ENCODE measurements around the gene KIZ. TPM values are rescaled to one million over a fixed set of nuclear protein-coding genes. Genes with fewer than 3 reads are reported as not detected.

Gene KIZ
- polyA plus RNA-seq, 6 donors from 2014 or later = 17.7 to 22.7 (median 19.1) TPM

GRCh38 chr20:21286775-21287174, 160.9 kb downstream of the KIZ start:
- Mint-ChIP-seq H3K36me3 (peaks cover 0 to 10% of the 10 kb centered on the region in 2 donors), H3K27me3 (peaks cover 38 to 64% (median 40%) of the 10 kb centered on the region in 3 donors), H3K4me1 (no peaks in the 10 kb centered on the region), H3K27ac (no peak overlapping the region), H3K4me3 (no peak overlapping the region), H3K9me3 (peaks cover 6 to 18% (median 11%) of the 10 kb centered on the region in 7 donors)
- no peak for DNase-seq
- ATAC-seq (ENCODE audit: low read depth in 2 of 2) = no peak

GRCh38 chr20:21288587-21289370, 162.9 kb downstream of the KIZ start:
- H3K4me3 Mint-ChIP-seq = no peak overlapping the region
- H3K27ac Mint-ChIP-seq = peak overlapping the region in 1 of 6 donors; percentile 44
- DNase-seq (no peak), ATAC-seq (ENCODE audit: low read depth in 2 of 2) (no peak)
- peaks cover 6 to 13% (median 10%) of the 10 kb centered on the region in 7 donors for H3K9me3 Mint-ChIP-seq
- H3K4me1 Mint-ChIP-seq = no peaks in the 10 kb centered on the region
- peaks cover 0 to 10% of the 10 kb centered on the region in 2 donors for H3K36me3 Mint-ChIP-seq
- peaks cover 43 to 64% (median 44%) of the 10 kb centered on the region in 3 donors for H3K27me3 Mint-ChIP-seq

- Mint-ChIP-seq H3K27me3 (peaks cover 38 to 68% (median 51%) of the 10 kb centered on the region in 3 donors), H3K9me3 (peaks cover 6 to 13% (median 9%) of the 10 kb centered on the region in 7 donors), H3K36me3 (peaks cover 0 to 10% of the 10 kb centered on the region in 2 donors), H3K4me1 (no peaks in the 10 kb centered on the region), H3K4me3 (no peak overlapping the region), H3K27ac (no peak overlapping the region)
- no peak for DNase-seq
- no peak for ATAC-seq (ENCODE audit: low read depth in 2 of 2)
Observed at GRCh38 chr20:21289651-21290050, 163.8 kb downstream of the KIZ start.

GRCh38 chr20:21291026-21291425, 165.1 kb downstream of the KIZ start:
- Mint-ChIP-seq H3K36me3 (peaks cover 0 to 1% of the 10 kb centered on the region in 2 donors), H3K27ac (no peak overlapping the region), H3K9me3 (peaks cover 0 to 8% (median 3%) of the 10 kb centered on the region in 7 donors), H3K4me3 (no peak overlapping the region), H3K27me3 (peaks cover 27 to 63% (median 48%) of the 10 kb centered on the region in 3 donors), H3K4me1 (no peaks in the 10 kb centered on the region)
- DNase-seq = no peak
- no peak for ATAC-seq (ENCODE audit: low read depth in 2 of 2)

- Mint-ChIP-seq H3K36me3 (no peaks in the 10 kb centered on the region), H3K27me3 (peaks cover 22 to 47% (median 44%) of the 10 kb centered on the region in 3 donors), H3K4me1 (no peaks in the 10 kb centered on the region), H3K9me3 (no peaks in the 10 kb centered on the region), H3K27ac (no peak overlapping the region), H3K4me3 (no peak overlapping the region)
- ATAC-seq (ENCODE audit: low read depth in 2 of 2) = no peak
- DNase-seq = no peak
Observed at GRCh38 chr20:21294755-21295154, 168.9 kb downstream of the KIZ start.

Other genes with a start within 250 kb of the KIZ start
- gene LINC00237, start 19.7 kb upstream of the KIZ start, polyA plus RNA-seq (ENCODE audit: low read depth in 6 of 6) = under 1 TPM in 2 of 6 donors, not detected in 4; 0.29 to 0.70 TPM
- gene XRN2, start 177.2 kb downstream of the KIZ start, polyA plus RNA-seq (ENCODE audit: low read depth in 6 of 6) = 10 to 100 TPM; 41.5 to 59.4 (median 55.9) TPM

All from naive B cell (primary cell).